Measurements from ENCODE around the gene PLXNA4.

GRCh38 chr7:132580277-132580676 is 4.0 kb upstream of the PLXNA4 start:
- TF ChIP-seq GATA3 (IDR thresholded peaks at IDR 0.05; ENCODE audit: low read depth, low read length) (no peak), GATA2 (IDR thresholded peaks at IDR 0.05; ENCODE audit: low read depth, low read length) (no peak)

Data from SH-SY5Y (cell line).